RCC 7860 (cell line): ENCODE data around the gene B4GALT2.

ENCODE experiments used
- DNase-seq: peaks from one replicate; pipeline ENCODE4 v3.0.0-alpha.2; 2015; ENCODE audit warnings: low spot score
- FAIRE-seq: peaks from 2 replicates; lab custom pipeline; 2012; peaks lifted over from hg19 to GRCh38; lab: Jason Lieb, UNC

Gene B4GALT2

GRCh38 chr1:44000122-44000665 is 21.2 kb downstream of the B4GALT2 start:
- FAIRE-seq (no peak), DNase-seq (no peak)

- no peak for FAIRE-seq
Measured at GRCh38 chr1:44002165-44002564, 23.2 kb downstream of the B4GALT2 start.

GRCh38 chr1:44002606-44003157 is 23.7 kb downstream of the B4GALT2 start:
- FAIRE-seq: no peak
- no peak for DNase-seq

More at GRCh38 chr1:44002165-44002564, 23.2 kb downstream of the B4GALT2 start:
- no peak for DNase-seq

- FAIRE-seq (no peak), DNase-seq (no peak)
Measured at GRCh38 chr1:44008259-44008658, 29.2 kb downstream of the B4GALT2 start.

- FAIRE-seq: no peak
- no peak for DNase-seq
Measured at GRCh38 chr1:44010935-44011471, 32.0 kb downstream of the B4GALT2 start.

- no peak for DNase-seq
- FAIRE-seq: no peak
Measured at GRCh38 chr1:44012404-44012803, 33.4 kb downstream of the B4GALT2 start.

GRCh38 chr1:44012941-44013609 is 34.1 kb downstream of the B4GALT2 start:
- FAIRE-seq: no peak
- no peak for DNase-seq

GRCh38 chr1:44013949-44014348 is 34.9 kb downstream of the B4GALT2 start:
- FAIRE-seq (no peak), DNase-seq (no peak)

GRCh38 chr1:44014365-44015104 is 35.5 kb downstream of the B4GALT2 start:
- FAIRE-seq: no peak

GRCh38 chr1:44015206-44015605 is 36.2 kb downstream of the B4GALT2 start:
- DNase-seq: no peak
- FAIRE-seq: no peak

More at GRCh38 chr1:44014365-44015104, 35.5 kb downstream of the B4GALT2 start:
- no peak for DNase-seq

- DNase-seq: no peak
- FAIRE-seq: no peak
Measured at GRCh38 chr1:44016041-44016889, 37.3 kb downstream of the B4GALT2 start.

GRCh38 chr1:44016890-44017400 is 37.9 kb downstream of the B4GALT2 start:
- FAIRE-seq (no peak), DNase-seq (no peak)

GRCh38 chr1:44019466-44019948 is 40.5 kb downstream of the B4GALT2 start:
- DNase-seq (no peak), FAIRE-seq (no peak)

GRCh38 chr1:44020464-44020863 is 41.5 kb downstream of the B4GALT2 start:
- DNase-seq: no peak
- FAIRE-seq: no peak

GRCh38 chr1:44021156-44021555 is 42.1 kb downstream of the B4GALT2 start:
- FAIRE-seq: no peak
- no peak for DNase-seq

GRCh38 chr1:44021581-44022321 is 42.7 kb downstream of the B4GALT2 start:
- FAIRE-seq (no peak), DNase-seq (no peak)

GRCh38 chr1:44024031-44024902 is 45.3 kb downstream of the B4GALT2 start:
- FAIRE-seq (no peak), DNase-seq (no peak)

GRCh38 chr1:44024903-44025525 is 46.0 kb downstream of the B4GALT2 start:
- FAIRE-seq (no peak), DNase-seq (no peak)
